Measurements from ENCODE around the gene SPSB2. TPM values are rescaled to one million over a fixed set of nuclear protein-coding genes. Genes with fewer than 3 reads are reported as not detected.

Gene SPSB2
- total RNA-seq, 1 donor = 11.9 TPM

DNA sequence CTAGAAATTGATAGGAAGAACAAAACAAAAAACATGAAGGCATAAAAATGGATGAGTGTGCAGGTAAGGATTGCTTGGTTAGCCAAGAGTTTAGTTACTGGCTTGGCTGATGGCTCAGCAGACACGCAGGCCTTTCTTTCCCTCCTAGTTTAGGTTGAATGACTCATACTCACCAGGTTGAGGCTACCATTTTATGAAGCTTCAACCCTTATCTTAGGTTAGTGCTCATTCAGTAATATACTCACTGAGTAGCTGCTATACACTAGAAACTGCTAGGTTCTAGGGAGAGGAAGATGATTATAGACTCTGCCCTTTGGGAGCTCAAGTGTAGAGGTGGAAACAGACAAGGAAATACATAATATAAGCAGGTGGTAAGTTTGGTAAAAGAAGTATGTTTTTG, 38.8 kb downstream of the SPSB2 start:
- Histone ChIP-seq H3K36me3 (ENCODE audit: insufficient read depth, low read length) (peaks cover 75% of the 10 kb centered on the region), H2AFZ (ENCODE audit: low read length) (no peak overlapping the region), H3K79me2 (ENCODE audit: insufficient read depth, low read length) (peaks cover 28% of the 10 kb centered on the region), H3K4me1 (ENCODE audit: insufficient read depth, low read length) (peaks cover 9% of the 10 kb centered on the region), H3K27me3 (ENCODE audit: insufficient read depth, low read length) (no peaks in the 10 kb centered on the region), H3K27ac (ENCODE audit: low read depth, low read length) (no peak overlapping the region), H4K20me1 (ENCODE audit: insufficient read depth, low read length) (peaks cover 17% of the 10 kb centered on the region), H3K4me2 (ENCODE audit: insufficient read depth, low read length) (no peak overlapping the region), H3K4me3 (ENCODE audit: insufficient read depth, low read length) (no peak overlapping the region), H3K9me3 (ENCODE audit: low read depth, low read length) (no peaks in the 10 kb centered on the region)
- TF ChIP-seq, protein P1, sequence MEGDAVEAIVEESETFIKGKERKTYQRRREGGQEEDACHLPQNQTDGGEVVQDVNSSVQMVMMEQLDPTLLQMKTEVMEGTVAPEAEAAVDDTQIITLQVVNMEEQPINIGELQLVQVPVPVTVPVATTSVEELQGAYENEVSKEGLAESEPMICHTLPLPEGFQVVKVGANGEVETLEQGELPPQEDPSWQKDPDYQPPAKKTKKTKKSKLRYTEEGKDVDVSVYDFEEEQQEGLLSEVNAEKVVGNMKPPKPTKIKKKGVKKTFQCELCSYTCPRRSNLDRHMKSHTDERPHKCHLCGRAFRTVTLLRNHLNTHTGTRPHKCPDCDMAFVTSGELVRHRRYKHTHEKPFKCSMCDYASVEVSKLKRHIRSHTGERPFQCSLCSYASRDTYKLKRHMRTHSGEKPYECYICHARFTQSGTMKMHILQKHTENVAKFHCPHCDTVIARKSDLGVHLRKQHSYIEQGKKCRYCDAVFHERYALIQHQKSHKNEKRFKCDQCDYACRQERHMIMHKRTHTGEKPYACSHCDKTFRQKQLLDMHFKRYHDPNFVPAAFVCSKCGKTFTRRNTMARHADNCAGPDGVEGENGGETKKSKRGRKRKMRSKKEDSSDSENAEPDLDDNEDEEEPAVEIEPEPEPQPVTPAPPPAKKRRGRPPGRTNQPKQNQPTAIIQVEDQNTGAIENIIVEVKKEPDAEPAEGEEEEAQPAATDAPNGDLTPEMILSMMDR (IDR thresholded peaks at IDR 0.05; ENCODE audit: extremely low read depth, low read depth, low read length) = no peak
- DNase-seq (ENCODE audit: insufficient read length, low spot score, missing footprints) = peak; percentile 60

DNA sequence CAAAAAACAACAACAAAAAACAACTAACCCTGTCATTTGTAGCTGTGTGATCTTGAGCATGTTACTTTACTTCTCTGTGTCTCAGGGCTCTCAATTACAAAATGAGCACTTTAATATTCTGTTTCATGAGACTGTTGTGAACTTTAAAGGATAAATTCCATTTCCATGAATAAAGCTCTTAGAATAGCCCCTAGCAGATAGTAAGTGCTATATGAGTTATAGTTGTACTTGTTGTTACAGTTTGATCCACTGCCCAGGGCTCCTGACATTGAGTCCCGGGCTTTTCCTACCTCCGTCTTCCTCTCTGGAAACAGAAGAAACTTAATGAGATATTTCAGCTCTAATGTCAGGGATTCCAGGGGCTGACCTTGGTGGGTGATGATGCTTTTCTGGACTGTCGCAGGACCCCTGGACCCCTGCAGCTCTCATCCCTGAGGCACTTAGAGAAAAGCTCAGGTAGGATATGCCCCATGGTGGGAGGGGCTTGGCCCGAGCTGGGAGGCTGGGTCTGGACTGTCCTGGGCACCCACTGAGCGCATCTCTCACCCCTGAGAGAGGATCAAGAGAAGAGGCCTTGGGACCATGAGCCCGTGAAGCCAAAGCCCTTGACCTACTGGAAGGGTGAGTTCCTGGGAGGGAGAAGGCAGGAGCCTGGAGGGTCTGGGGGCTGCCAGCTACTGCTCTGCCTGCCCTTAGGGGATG, 39.8 kb downstream of the SPSB2 start:
- Histone ChIP-seq H3K36me3 (ENCODE audit: insufficient read depth, low read length) (peaks cover 72% of the 10 kb centered on the region), H3K79me2 (ENCODE audit: insufficient read depth, low read length) (peaks cover 37% of the 10 kb centered on the region), H3K4me1 (ENCODE audit: insufficient read depth, low read length) (peaks cover 9% of the 10 kb centered on the region), H3K27ac (ENCODE audit: low read depth, low read length) (no peak overlapping the region), H4K20me1 (ENCODE audit: insufficient read depth, low read length) (peaks cover 16% of the 10 kb centered on the region), H2AFZ (ENCODE audit: low read length) (no peak overlapping the region), H3K27me3 (ENCODE audit: insufficient read depth, low read length) (no peaks in the 10 kb centered on the region), H3K9me3 (ENCODE audit: low read depth, low read length) (no peaks in the 10 kb centered on the region), H3K4me2 (ENCODE audit: insufficient read depth, low read length) (no peak overlapping the region), H3K4me3 (ENCODE audit: insufficient read depth, low read length) (no peak overlapping the region)
- TF ChIP-seq, protein P1 (IDR thresholded peaks at IDR 0.05; ENCODE audit: extremely low read depth, low read depth, low read length) = no peak
- peak; percentile 89 for DNase-seq (ENCODE audit: insufficient read length, low spot score, missing footprints)

DNA sequence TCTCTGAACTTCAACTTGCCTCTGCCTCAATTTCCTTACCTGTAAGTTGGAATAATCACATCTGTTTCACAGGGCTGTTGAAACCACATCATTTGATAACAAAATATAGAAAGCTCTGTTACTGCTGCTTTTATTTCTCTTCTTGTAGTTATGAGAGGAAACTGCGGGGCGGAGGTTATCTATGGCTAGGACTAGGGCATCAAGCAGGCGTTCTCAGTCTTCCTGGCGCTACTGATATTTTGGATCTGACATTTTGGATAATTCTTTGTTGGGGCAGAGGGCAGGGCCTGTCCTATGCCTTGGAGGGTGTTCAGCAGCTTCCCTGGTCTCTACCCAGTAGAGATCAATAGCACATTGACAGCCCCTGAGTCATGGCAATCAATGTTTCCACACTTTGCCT, 41.0 kb downstream of the SPSB2 start:
- Histone ChIP-seq H2AFZ (ENCODE audit: low read length) (no peak overlapping the region), H3K36me3 (ENCODE audit: insufficient read depth, low read length) (peaks cover 60% of the 10 kb centered on the region), H3K27ac (ENCODE audit: low read depth, low read length) (no peak overlapping the region), H3K79me2 (ENCODE audit: insufficient read depth, low read length) (peaks cover 45% of the 10 kb centered on the region), H3K4me3 (ENCODE audit: insufficient read depth, low read length) (no peak overlapping the region), H3K27me3 (ENCODE audit: insufficient read depth, low read length) (no peaks in the 10 kb centered on the region), H3K4me2 (ENCODE audit: insufficient read depth, low read length) (no peak overlapping the region), H3K9me3 (ENCODE audit: low read depth, low read length) (no peaks in the 10 kb centered on the region), H3K4me1 (ENCODE audit: insufficient read depth, low read length) (peaks cover 14% of the 10 kb centered on the region), H4K20me1 (ENCODE audit: insufficient read depth, low read length) (peaks cover 10% of the 10 kb centered on the region)
- TF ChIP-seq, protein P1 (IDR thresholded peaks at IDR 0.05; ENCODE audit: extremely low read depth, low read depth, low read length) = no peak
- peak; percentile 2 for DNase-seq (ENCODE audit: insufficient read length, low spot score, missing footprints)

DNA sequence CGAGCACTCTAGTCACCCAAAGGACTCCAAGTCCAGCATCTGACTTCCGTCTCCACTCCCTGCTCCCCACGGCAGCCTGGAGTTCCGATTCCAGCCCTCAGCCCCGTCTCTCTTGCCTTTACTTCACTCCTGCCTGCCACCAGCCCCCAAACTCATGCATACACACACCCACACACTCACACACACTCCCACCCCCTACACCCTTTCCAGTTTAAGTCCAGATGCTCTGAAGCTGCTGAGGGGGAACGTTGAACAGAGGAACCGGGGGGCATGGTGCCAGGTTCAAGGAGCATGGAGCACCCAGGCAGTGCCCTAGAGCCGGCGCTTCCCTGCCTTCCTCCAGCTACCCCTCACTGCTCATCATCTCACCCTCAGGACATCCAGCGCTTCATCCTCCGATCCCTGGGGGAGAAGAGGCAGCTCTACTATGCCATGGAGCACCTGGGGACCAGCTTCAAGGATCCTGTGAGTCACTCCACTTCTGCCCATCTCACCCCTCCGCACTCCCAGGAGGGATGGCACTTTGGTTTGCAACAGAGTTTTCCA, 41.6 kb downstream of the SPSB2 start:
- TF ChIP-seq, protein P1 (IDR thresholded peaks at IDR 0.05; ENCODE audit: extremely low read depth, low read depth, low read length) = no peak
- peak; percentile 80 for DNase-seq (ENCODE audit: insufficient read length, low spot score, missing footprints)

More for the DNA sequence above, 41.6 kb downstream of the SPSB2 start:
- no peak overlapping the region for H2AFZ ChIP-seq (ENCODE audit: low read length)
- H3K36me3 ChIP-seq (ENCODE audit: insufficient read depth, low read length) = peaks cover 54% of the 10 kb centered on the region
- H4K20me1 ChIP-seq (ENCODE audit: insufficient read depth, low read length) = peaks cover 10% of the 10 kb centered on the region
- H3K27ac ChIP-seq (ENCODE audit: low read depth, low read length) = no peak overlapping the region
- no peaks in the 10 kb centered on the region for H3K27me3 ChIP-seq (ENCODE audit: insufficient read depth, low read length)
- H3K4me3 ChIP-seq (ENCODE audit: insufficient read depth, low read length) = no peak overlapping the region
- no peak overlapping the region for H3K4me2 ChIP-seq (ENCODE audit: insufficient read depth, low read length)
- H3K4me1 ChIP-seq (ENCODE audit: insufficient read depth, low read length) = peaks cover 16% of the 10 kb centered on the region
- H3K79me2 ChIP-seq (ENCODE audit: insufficient read depth, low read length) = peaks cover 45% of the 10 kb centered on the region
- H3K9me3 ChIP-seq (ENCODE audit: low read depth, low read length) = no peaks in the 10 kb centered on the region

Measured in osteoblast (primary cell).